Measurements from ENCODE around the gene PPP1R14D.

Gene PPP1R14D

DNA sequence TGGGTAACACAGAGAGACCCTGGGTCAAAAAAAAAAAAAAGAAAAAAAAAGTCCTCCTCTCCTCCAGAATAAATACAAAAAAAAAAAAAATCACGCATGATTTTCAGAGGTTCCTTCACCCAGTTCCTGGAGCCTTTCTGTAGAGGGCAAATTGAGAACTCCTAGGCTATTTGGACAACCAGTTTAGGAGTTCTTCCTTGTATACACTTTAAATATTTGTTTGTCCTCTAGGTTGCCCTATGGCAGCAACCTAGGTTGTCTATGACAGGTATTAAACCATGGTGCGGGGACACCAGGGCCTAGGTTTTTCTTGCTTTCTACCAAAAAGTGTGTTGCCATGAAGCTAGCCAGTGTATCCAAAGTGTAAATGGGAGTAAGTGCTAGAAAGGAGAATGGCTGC is 25.4 kb downstream of the PPP1R14D start:
- H3K4me2 ChIP-seq (ENCODE audit: low read depth, low read length), result no peak overlapping the region
- H2AFZ ChIP-seq (ENCODE audit: low read length), result no peak overlapping the region
- H3K36me3 ChIP-seq (replicated peaks; ENCODE audit: insufficient read depth, low read length), result no peaks in the 10 kb centered on the region
- peaks cover 13% of the 10 kb centered on the region for H3K79me2 ChIP-seq (ENCODE audit: low read length)
- TF ChIP-seq EZH2phosphoT487 (IDR thresholded peaks at IDR 0.05; ENCODE audit: low read length), result no peak
- TF ChIP-seq, protein P1, sequence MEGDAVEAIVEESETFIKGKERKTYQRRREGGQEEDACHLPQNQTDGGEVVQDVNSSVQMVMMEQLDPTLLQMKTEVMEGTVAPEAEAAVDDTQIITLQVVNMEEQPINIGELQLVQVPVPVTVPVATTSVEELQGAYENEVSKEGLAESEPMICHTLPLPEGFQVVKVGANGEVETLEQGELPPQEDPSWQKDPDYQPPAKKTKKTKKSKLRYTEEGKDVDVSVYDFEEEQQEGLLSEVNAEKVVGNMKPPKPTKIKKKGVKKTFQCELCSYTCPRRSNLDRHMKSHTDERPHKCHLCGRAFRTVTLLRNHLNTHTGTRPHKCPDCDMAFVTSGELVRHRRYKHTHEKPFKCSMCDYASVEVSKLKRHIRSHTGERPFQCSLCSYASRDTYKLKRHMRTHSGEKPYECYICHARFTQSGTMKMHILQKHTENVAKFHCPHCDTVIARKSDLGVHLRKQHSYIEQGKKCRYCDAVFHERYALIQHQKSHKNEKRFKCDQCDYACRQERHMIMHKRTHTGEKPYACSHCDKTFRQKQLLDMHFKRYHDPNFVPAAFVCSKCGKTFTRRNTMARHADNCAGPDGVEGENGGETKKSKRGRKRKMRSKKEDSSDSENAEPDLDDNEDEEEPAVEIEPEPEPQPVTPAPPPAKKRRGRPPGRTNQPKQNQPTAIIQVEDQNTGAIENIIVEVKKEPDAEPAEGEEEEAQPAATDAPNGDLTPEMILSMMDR (IDR thresholded peaks at IDR 0.05; ENCODE audit: low read length), result no peak
- no peak for TF ChIP-seq EZH2 (optimal IDR thresholded peaks at IDR 0.05; ENCODE audit: low read depth, low read length)
- H3K4me1 ChIP-seq (ENCODE audit: low read length), result 0 out of 2 replicates have a peak, but pooled peaks cover under 1% of the 10 kb centered on the region
- H3K27me3 ChIP-seq (replicated peaks; ENCODE audit: insufficient read depth, low read length), result no peaks in the 10 kb centered on the region
- H3K9ac ChIP-seq (ENCODE audit: low read length), result no peak overlapping the region
- H3K27ac ChIP-seq (ENCODE audit: low read length), result no peak overlapping the region
- H4K20me1 ChIP-seq (ENCODE audit: insufficient read depth, low read length), result no peaks in the 10 kb centered on the region
- peaks cover 4% of the 10 kb centered on the region; the same call in 1 of the 2 replicates for H3F3A ChIP-seq (ENCODE audit: insufficient read depth, low read length)
- H3K9me2 ChIP-seq (replicated peaks; ENCODE audit: insufficient read depth, low read length), result no peaks in the 10 kb centered on the region
- DNase-seq, result no peak
- no peak overlapping the region for H3K4me3 ChIP-seq (ENCODE audit: low read length)
- no peaks in the 10 kb centered on the region for H3K9me3 ChIP-seq (replicated peaks; ENCODE audit: insufficient read depth, low read length)

DNA sequence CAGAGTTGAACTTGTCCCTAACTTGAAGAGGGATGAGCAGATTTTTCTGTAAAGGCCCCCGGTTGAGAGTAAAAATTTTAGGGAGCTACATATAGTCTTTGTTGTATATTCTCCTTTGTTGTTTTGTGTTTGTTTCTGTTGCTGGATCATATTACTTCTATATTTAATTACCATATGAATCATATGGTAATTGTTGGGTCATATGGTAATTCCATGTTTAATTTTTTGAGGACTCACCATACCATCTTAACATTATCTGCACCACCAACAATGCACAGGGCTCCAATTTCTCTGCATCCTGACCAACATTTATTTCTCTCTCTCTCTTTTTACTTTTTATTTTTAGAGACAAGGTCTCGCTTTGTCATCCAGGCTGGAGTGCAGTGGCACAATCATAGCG is 29.0 kb downstream of the PPP1R14D start:
- Histone ChIP-seq H3K9me2 (replicated peaks; ENCODE audit: insufficient read depth, low read length) (no peaks in the 10 kb centered on the region), H3F3A (ENCODE audit: insufficient read depth, low read length) (no peaks in the 10 kb centered on the region), H3K27me3 (replicated peaks; ENCODE audit: insufficient read depth, low read length) (no peaks in the 10 kb centered on the region), H3K79me2 (ENCODE audit: low read length) (no peaks in the 10 kb centered on the region), H3K27ac (ENCODE audit: low read length) (no peak overlapping the region), H3K9me3 (replicated peaks; ENCODE audit: insufficient read depth, low read length) (no peaks in the 10 kb centered on the region), H3K9ac (ENCODE audit: low read length) (no peak overlapping the region), H4K20me1 (ENCODE audit: insufficient read depth, low read length) (no peaks in the 10 kb centered on the region), H3K4me3 (ENCODE audit: low read length) (no peak overlapping the region), H2AFZ (ENCODE audit: low read length) (no peak overlapping the region), H3K4me2 (ENCODE audit: low read depth, low read length) (no peak overlapping the region), H3K4me1 (ENCODE audit: low read length) (no peaks in the 10 kb centered on the region), H3K36me3 (replicated peaks; ENCODE audit: insufficient read depth, low read length) (no peaks in the 10 kb centered on the region)
- no peak for DNase-seq
- TF ChIP-seq EZH2phosphoT487 (IDR thresholded peaks at IDR 0.05; ENCODE audit: low read length) (no peak), EZH2 (optimal IDR thresholded peaks at IDR 0.05; ENCODE audit: low read depth, low read length) (no peak)
- TF ChIP-seq, protein P1 (IDR thresholded peaks at IDR 0.05; ENCODE audit: low read length), result no peak

DNA sequence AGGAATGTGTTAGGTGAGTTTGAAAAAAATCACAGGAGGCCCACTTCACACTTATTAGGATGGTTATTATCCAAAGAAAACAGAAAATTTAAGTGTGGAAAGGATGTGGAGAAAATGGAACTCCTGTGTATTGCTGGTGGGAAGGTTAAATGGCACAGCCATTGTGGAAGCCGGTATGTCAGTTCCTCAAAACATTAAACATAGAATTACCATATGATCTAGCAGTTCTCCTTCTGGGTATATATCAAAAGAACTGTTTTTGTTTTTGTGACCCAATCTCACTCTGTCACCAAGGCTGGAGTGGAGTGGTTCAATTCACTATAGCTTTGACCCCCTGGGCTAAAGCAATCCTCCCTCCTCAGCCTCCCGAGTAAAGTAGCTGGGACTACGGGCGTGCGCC is 32.0 kb downstream of the PPP1R14D start:
- Histone ChIP-seq H4K20me1 (ENCODE audit: insufficient read depth, low read length) (no peaks in the 10 kb centered on the region), H3K27ac (ENCODE audit: low read length) (no peak overlapping the region), H3K4me1 (ENCODE audit: low read length) (no peaks in the 10 kb centered on the region), H3K4me3 (ENCODE audit: low read length) (no peak overlapping the region), H3K9me2 (replicated peaks; ENCODE audit: insufficient read depth, low read length) (no peaks in the 10 kb centered on the region), H3K9ac (ENCODE audit: low read length) (no peak overlapping the region), H3K79me2 (ENCODE audit: low read length) (peaks cover 5% of the 10 kb centered on the region; the same call in 1 of the 2 replicates), H3K9me3 (replicated peaks; ENCODE audit: insufficient read depth, low read length) (no peaks in the 10 kb centered on the region), H3K4me2 (ENCODE audit: low read depth, low read length) (no peak overlapping the region), H3K36me3 (replicated peaks; ENCODE audit: insufficient read depth, low read length) (no peaks in the 10 kb centered on the region), H2AFZ (ENCODE audit: low read length) (no peak overlapping the region), H3F3A (ENCODE audit: insufficient read depth, low read length) (no peaks in the 10 kb centered on the region), H3K27me3 (replicated peaks; ENCODE audit: insufficient read depth, low read length) (no peaks in the 10 kb centered on the region)
- TF ChIP-seq, protein P1 (IDR thresholded peaks at IDR 0.05; ENCODE audit: low read length), result no peak
- TF ChIP-seq EZH2 (optimal IDR thresholded peaks at IDR 0.05; ENCODE audit: low read depth, low read length) (no peak), EZH2phosphoT487 (IDR thresholded peaks at IDR 0.05; ENCODE audit: low read length) (no peak)
- no peak for DNase-seq

Data from MM.1S (cell line).